ENCODE measurements around the gene PLEKHA3.

- no peak for TF ChIP-seq POLR2A (IDR thresholded peaks at IDR 0.05)
- no peak for TF ChIP-seq CTCF (IDR thresholded peaks at IDR 0.05)
- no peak for TF ChIP-seq EP300 (IDR thresholded peaks at IDR 0.05)
- no peak for TF ChIP-seq POLR2AphosphoS5 (IDR thresholded peaks at IDR 0.05)
These were observed 10.9 kb upstream of the PLEKHA3 start for GRCh38 chr2:178469219-178469849.
